NB4 (cell line): ENCODE results near the gene ZNF816.
A peak's percentile ranks its signal among the peaks of the same experiment; 100 is the strongest.

Experiments
- MYC ChIP-seq: IDR thresholded peaks from 2 replicates; pipeline ENCODE4 v1.6.1; 2011; ENCODE audit warnings: low read depth, low read length
- POLR2A ChIP-seq: IDR thresholded peaks from 2 replicates; pipeline ENCODE4 v1.6.1; 2011; ENCODE audit warnings: mild to moderate bottlenecking; ENCODE audit not compliant: insufficient read length; ENCODE audit errors: extremely low read depth
- TF ChIP-seq, protein P1 (sequence below): IDR thresholded peaks from one replicate; pipeline ENCODE4 v1.5.1; 2012; ENCODE audit warnings: low read depth, low read length
- TF ChIP-seq, protein P2 (sequence below): IDR thresholded peaks from 2 replicates; pipeline ENCODE4 v1.6.1; 2011; ENCODE audit warnings: low read depth, low read length

DNA sequence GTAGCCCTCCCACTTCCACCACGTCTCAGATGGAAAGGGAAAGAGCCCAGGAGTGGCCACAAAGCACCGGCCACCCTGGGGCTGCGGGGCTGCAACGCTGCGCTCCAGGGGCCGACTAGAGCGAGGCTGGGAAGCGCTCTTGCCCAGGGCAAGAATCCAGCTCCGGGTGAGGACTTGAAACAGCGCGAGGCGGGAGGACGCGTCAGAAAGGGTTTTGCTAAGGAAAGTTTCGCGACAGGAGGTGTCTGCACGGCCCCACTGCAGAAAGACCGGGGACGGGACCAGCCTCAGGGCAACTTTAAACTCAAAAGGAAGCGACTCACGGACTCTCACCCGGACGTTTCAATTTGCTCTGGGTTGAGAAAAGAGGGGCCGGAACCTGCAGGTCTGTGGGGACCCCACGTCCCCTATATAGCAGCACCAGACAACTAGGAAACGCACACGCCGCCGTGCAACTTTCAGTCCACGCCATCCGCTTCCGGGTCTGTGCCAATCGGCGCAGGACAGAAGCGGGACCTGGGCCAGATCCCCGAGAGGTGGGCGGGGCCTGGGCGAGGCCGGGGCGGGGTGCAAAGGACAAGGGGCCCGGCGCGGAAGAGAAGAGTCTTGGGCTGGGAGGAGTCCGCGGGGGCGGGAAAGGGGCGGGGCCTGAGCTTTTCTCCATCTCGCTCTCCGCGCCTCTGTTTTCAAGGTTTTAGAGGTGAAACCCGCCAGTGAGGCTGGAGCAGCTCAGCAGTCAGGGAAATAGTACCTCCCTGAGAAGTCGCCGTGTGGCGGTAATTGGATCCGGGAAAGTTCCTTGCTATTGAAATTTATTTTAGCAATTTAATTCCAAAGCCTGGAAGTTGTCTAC is at the start of gene ZNF816:
- TF ChIP-seq POLR2A, result peak; percentile 90
- TF ChIP-seq, protein P1, sequence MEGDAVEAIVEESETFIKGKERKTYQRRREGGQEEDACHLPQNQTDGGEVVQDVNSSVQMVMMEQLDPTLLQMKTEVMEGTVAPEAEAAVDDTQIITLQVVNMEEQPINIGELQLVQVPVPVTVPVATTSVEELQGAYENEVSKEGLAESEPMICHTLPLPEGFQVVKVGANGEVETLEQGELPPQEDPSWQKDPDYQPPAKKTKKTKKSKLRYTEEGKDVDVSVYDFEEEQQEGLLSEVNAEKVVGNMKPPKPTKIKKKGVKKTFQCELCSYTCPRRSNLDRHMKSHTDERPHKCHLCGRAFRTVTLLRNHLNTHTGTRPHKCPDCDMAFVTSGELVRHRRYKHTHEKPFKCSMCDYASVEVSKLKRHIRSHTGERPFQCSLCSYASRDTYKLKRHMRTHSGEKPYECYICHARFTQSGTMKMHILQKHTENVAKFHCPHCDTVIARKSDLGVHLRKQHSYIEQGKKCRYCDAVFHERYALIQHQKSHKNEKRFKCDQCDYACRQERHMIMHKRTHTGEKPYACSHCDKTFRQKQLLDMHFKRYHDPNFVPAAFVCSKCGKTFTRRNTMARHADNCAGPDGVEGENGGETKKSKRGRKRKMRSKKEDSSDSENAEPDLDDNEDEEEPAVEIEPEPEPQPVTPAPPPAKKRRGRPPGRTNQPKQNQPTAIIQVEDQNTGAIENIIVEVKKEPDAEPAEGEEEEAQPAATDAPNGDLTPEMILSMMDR, result no peak
- TF ChIP-seq, protein P2, sequence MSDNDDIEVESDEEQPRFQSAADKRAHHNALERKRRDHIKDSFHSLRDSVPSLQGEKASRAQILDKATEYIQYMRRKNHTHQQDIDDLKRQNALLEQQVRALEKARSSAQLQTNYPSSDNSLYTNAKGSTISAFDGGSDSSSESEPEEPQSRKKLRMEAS, result peak; percentile 65; the same call in 1 of the 2 replicates
- peak; percentile 35; the same call in 1 of the 2 replicates for TF ChIP-seq MYC
